Activated CD8-positive, alpha-beta memory T cell treated with anti-CD3 and anti-CD28 coated beads for 1 hour (primary cell): ENCODE results near the gene CCSER1.
"Not testable (repeated sequence)": the region's sequence is repeated elsewhere in the genome, so short reads cannot be mapped to it uniquely, and the experiment has no call there.

Source experiments
- DNase-seq, 2 donors: peaks; one replicate each; pipeline ENCODE4 v3.0.0-alpha.2; 2020; ENCODE audit warnings: low read depth in 1 of 2; ENCODE audit errors: extremely low read depth in 1 of 2

Gene CCSER1

DNA sequence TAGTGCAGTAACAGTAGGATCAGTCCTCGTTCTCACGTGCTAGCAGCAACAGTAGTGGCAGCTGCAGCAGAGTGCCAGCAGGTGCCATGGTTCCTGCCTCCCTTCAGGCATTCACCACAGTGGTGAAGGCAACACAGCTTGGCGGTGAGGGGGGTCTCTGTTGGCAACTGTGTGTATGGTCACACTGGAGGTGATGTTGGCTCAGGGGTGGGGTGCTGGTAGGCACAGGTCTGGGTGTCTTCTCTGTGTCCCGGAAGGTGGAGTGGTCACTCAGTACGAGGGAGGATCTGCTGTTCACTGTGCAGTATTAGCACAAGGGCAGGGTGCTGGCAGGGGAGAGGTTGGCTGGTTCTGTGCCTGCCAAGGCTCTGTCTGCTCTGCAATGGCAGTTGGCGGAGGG, 671.8 kb downstream of the CCSER1 start:
- DNase-seq: no peak

DNA sequence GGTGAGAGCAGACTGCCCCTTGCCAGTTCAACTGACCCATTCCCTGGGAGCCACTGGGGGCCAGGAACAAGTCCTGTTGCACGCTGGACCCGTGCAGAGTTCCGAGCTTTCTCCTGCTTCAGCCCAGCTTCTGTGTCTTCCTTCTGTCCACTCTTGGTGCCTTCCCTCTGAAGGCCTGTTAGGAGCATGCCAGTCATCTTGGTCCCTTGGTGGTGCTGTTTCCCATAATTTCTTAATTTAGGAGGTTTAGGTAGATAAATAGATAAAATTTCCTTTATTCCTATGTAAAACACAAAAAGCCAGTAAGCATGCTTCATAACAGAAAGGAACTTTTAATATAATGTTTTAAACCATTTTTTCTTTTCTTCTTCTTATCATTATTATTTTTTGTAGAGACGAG, 672.7 kb downstream of the CCSER1 start:
- no peak for DNase-seq

DNA sequence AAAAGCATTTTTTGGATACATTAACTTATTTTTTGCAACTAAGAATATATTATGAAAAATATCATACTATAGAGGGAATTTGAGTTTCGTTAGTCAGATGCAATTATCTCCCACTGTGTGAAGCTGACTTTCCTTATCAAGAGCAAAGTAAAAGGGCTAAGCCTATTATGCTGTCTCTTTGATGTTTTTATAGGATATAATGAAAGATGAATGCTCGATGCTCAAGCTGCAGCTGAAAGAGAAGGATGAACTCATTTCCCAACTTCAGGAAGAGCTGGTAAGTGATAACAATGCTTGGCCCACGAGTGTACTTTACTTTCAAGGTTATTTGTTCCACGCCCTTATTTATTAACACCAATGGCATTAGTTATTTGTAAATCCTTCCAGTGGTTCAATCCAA, 688.4 kb downstream of the CCSER1 start:
- DNase-seq: no peak

DNA sequence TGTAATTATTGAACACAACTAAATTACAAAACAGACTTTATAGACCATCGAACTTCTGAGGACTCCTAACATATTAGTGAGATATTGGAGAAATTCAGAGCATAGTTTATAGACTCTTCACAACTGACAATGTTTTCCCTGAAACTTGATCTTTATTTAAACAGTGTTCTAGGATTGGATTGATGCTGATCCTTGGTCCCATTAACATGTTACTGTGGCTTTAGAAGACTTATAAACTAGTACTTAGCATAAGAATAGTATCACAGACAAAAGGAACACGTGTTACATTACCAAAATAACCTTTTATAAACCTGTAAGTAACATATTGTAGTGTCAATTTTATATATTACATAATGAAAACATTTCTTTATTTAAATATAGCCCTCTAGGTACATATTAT, 689.6 kb downstream of the CCSER1 start:
- DNase-seq: no peak

DNA sequence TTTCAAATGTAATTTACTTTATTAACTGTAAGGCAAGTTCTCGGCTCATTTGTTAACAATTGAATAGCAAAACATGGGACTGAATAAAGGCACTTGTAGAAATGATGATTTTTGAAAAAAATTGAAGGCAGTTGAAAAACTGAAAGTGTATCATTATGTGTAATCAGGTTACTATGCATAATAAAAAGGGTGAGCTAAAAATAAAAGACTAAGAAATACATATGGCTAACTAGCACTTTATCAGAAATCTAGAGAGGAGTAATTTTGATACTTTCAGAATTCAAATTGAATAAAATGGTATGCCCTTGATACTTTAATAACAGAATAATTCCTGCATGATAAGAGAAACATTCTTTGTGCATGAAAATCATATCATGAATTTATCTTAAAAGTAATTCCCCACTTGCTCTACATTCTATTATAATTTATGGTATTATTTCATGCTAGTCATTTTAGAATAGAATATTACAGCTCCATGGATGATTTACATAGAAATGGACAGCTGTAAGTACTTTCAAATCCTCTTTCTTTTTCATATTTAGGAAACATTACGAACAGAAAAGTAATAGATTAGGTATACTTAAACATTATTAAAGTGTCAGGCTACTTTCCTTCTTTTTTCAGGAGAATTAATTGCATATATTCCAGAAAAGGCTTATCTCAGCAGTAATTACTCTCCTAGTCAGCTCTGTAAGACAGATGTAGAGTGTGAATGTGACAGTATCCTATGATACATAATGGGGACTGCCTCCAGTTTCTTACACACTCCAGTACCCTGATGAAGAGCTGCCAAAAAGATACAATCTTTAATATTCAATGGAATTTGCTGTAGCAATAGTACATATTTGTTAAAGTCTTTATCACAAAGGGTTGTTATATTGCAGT, 697.3 kb downstream of the CCSER1 start:
- no peak for DNase-seq

DNA sequence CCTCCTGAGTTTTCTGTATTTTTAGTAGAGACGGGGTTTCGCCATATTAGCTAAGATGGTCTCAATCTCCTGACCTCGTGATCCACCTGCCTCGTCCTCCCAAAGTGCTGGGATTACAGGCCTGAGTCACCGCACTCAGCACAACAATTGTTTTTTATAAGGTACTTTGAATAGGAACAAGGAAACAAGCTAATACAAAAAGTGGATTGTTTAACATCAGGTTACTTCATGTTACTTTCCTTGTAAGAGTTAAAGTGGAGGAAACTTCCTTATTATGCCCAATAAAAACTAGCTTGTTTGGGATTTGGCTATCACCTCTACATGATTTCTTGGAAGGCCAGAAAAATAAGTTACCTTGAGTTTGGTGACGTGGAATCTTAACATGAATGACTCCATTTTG, 698.7 kb downstream of the CCSER1 start:
- no peak for DNase-seq

DNA sequence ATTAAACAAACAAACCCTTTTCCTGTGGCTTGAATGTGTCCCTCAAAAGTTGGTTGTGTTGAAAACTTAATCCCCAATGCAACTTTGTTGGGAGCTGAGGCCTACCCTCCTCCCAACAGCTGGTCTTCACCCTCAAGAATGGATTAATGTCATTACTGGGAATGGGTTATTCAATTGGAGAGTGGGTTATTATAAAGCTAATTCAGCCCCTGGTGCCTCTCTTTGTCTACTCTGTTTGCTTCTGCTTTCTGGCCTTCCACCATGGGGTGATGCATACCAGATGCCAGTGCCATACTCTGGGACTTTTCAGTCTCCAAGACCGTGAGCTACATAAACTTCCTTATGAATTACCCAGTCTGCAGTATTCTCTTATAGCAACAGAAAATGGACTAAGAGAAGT, 706.5 kb downstream of the CCSER1 start:
- no peak for DNase-seq

DNA sequence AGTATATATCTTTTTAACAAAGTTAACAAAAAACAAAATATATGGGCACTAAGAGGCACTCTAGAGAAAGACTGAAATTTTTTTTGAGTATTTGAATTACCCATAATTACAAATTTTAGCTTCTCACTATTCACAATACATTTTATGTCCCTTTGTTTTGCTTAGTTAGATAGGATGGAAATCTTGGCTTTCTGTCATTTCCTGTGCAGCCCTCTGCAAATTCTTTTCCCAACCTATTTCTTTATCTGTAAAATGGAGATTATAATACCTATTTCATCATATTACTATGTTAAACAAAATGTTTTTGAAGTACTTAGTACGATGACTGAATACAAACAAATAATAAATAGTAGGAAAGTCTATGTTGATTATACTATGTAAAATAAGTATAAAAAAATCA, 710.0 kb downstream of the CCSER1 start:
- DNase-seq: no peak

DNA sequence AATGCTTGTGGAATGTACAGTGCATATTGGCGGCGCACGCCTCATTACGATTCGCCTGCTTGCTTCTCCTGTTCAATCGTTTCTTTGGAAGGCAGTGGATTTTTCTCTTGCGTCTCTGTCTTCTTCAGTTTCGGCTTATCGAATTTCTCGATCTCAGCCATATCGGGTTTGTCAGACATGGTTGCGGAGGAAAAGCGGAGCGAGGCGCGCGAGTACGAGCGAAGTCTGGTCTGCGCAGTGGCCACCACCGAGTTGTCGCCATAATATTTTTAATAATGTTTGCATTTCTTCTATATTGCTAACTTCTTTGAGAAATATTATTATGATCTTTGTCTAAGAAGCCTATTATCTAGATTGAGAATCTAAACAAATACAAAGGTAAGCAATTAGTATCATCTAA, 711.7 kb downstream of the CCSER1 start:
- DNase-seq: not testable (repeated sequence)

DNA sequence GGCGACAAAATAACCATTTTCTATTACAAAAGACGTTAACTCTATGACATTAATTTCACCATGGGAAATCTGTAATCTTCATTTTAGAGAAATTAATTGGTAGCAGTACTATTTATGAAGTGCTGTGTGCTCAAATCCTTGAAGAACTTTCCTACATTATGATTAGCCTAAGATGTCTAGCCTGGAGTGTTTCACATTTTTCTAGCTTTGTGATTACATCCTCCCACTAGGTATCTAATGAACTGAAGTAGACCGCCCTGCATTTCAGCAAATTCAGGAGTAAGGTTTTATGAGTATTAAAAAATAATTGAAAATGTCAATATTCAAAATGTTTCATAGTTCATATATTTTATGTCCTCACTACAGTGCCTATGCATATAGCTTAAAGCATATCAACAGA, 713.1 kb downstream of the CCSER1 start:
- DNase-seq: no peak

DNA sequence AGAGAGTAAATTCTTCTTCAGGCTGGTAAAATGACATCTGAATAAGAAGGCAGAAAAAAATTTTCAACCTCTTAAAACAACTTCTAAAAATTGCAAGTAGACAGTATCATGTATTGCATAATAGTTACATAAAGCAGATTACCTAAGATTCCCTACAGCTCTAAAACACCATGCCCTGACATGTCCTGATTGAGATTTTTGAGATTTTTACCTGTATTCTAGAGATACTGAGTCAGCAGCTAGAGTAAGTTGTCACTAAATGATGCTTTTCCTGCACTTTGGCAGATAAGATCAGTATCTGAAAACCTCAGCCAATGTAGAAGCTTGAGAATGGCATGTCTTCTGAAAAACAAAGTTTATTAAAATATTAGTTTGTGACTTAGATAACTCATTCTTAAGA, 713.6 kb downstream of the CCSER1 start:
- DNase-seq: no peak

DNA sequence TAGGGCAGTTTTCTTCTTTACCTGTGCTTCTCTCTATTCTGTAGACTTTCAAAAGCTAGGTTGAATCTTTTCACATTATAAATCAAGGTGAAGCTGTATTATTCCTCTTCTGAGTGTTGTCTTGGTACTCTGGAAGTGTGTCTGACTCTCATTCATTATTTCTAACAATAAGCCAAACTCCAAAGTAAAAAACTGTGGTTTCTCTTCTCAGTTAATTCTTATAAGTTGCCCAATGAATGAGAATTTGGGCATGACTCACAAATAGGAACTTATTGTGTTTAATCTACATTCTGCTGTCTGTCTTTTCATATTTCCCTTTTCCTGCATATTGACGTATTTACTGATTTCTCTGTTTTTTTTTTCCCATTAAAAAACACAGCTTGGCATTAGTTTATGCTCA, 714.5 kb downstream of the CCSER1 start:
- no peak for DNase-seq

DNA sequence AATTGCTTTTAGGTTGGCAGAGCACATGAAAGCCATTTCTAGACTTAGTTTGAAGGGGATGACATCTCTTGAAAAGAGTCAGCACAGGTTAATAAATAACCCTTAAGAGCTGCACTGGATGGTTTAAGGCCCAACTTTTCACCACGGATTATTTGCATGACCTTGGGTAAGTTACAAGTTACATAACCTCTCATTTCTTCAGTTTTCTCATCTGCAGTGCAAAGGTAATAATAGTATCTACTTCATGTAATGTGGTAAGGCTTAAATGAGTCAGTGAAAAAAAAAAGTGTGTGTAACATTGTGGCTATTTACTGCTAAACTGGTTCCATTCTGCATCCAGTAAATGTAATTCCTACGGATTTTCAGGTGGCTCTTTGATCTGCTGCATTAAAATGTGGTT, 715.8 kb downstream of the CCSER1 start:
- DNase-seq: no peak

DNA sequence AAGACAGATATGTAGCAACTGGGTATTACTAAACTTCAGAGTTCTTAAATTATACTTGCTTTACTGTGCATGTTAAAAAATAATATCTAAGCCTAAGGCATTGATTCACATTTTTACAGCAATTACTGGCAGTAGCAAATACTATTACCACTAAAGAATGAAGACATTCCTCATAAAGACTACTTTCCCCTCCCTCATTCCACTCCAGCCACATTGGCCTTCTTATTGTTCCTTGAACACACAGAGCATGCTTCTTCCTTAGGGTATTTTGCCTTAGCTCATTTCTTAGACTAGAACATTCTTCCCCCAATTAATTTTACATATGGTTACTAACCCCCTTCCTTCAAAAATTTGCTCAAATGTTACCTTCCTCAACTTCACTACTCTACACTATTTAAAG, 717.0 kb downstream of the CCSER1 start:
- DNase-seq: no peak

DNA sequence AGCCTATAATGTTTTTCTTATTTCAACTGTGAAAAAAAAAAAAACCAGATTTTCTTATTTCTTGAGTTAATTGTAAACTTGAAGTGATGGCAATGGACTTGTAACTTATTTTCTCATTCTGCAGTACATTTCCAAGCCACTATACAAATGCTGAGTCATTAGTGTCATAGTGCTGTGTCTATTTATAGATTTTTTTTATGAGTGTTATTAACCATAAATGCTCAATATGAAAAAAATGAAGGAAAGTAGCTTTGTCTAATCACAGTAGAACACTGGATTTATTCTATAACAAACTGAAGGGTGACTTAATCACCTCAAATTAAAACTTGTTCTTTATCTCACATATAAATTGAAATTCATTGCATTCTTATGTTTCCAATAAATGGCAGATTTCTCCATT, 718.6 kb downstream of the CCSER1 start:
- DNase-seq: no peak

DNA sequence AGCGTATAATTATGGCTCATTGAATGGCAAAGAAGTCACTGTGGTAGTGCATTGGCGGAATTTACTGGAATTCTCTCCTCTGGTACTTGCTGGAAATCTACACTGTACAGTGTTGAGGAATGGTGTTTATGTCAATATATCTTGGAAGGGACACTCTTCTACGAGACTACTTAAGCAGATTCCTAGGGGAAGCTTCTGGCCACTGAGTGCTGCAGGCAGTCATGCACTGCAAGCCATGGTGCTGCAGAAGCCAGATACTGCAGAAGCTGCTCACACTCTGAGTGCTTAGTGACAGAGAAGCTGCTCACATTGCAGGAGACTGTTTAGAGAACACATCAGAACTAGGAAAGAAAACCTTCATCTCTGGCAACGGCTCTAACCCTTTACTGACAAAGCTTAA, 725.0 kb downstream of the CCSER1 start:
- DNase-seq: no peak

DNA sequence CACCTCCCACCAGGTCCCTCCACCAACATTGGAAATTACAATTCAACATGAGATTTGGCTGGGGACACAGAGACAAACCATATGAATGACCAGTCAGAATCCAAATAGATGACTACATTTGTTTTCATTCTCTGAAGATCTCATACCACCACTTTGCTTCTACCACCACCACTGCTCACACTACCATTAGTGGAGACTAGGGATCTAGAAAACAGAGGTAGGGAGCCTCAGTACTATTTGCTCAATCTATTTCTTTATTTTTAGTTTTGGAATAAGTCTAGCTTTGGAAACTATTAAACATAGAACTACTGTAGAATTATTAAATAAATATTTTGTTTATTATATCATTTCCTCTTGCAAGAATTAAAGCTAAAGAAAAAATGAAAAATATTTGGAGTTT, 727.9 kb downstream of the CCSER1 start:
- no peak for DNase-seq

DNA sequence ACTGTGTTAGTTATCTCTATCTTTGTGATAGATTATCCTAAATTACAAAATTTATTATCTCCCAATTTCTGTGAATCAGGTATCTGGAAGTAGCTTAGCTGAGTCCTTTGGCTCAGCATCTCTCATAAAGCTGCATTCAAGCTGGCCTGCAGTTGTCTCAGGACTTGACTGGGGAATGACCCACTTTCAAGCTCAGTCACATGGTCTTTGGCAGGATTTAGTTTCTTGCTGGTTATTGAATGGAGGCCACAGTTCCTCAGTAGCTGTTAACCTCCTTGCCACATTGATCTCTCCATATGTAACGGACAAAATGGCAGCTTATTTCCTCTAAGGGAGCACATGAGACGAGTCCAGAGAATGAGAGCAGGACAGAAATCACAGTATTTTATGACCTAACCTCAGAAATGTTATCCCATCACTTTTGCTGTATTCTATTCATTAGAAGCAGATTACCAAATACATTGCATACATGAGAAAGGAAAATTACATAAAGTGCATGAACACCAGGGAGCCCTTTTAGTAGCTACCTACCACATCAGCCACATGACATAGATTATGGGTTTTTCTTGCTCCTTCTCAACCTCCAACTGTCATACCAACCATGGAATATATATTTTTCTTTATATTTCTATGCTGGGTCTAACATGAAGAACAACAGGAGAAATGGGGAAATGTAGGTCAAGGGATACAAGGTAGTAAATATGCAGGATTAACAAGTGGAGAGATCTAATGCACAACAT, 730.1 kb downstream of the CCSER1 start:
- DNase-seq: no peak

DNA sequence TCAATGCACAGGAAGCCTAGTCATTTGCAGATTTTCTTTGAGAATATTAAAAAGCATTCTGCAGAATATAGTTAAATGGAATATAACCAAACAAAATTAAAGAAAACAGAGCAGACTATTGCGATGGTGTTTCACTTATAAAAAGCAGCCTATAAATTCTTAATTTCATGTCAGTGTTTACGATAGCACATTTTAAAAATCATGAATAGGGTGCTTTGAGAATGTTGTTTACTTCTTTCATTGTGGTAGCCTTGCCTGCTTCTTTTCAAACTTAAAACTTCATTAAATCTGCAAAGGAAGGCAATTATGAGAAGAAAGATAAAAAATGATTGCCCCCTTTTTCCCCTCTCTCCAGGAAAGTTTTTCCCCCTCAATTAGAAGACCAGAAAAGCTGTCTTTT, 748.6 kb downstream of the CCSER1 start:
- no peak for DNase-seq

DNA sequence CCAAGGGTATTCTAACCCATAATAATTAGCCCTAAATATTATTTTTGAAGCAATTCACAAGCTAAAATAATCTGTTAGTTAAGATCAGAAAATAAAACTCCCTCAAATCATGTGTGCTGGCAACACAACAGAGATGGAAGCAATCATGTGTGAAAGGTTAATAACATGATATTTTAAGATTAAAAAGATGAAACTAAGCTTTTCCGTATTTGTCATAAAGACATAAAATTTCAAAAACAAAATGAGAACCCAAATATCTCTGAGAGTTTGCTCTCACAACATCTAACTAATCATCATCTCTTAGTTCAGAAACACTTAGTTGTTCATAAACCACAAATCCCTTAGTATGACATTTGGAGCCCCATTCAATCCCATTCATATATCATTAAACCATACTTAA, 749.1 kb downstream of the CCSER1 start:
- DNase-seq: no peak

DNA sequence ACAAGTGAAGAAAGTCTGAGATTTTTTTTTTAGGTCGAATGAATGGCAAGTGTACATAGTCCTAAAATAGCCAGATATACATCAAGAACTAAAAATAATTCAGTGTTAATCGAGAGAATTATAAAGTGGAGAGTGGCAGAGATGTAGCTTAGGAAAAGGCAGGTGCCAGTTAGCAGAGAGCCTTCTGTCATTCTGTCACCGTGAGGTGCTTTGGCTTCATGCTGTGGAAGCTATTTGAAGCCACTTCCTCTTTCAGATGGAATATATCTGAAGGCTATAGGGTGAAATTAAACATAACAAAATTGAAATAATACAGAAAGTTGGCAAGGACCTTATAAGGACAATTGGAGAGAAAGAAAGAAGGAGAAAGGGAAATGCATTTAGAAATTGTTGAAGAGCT, 756.3 kb downstream of the CCSER1 start:
- no peak for DNase-seq

DNA sequence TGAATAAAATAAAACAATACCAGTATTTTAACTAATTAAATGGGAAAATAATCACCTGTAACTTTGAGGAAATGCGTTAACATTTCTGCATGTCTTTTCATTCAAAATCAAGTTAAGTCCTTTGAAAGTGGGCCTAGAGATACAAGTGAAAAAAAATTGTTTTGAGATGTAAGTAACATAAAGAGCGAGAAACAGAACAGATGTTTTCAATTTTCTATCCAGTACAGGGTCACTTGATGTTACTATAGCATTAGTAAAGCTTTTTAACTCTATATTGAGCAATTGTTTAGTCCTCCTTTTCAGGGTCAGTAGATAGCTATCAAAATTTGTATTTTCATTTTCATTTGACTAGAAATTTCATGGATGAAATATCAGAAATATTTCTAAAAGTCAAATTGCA, 761.4 kb downstream of the CCSER1 start:
- DNase-seq: no peak
